HT-29 (cell line): ENCODE results near the gene PPP1CA. TPM values are rescaled to one million over a fixed set of nuclear protein-coding genes. Genes with fewer than 3 reads are reported as not detected.
A peak's percentile ranks its signal among the peaks of the same experiment; 100 is the strongest.
"Not testable (repeated sequence)": the region's sequence is repeated elsewhere in the genome, so short reads cannot be mapped to it uniquely, and the experiment has no call there.

ENCODE experiments used
- DNase-seq: peaks from one replicate; pipeline ENCODE4 v3.0.0-alpha.2; 2015; ENCODE audit warnings: low spot score
- total RNA-seq: library from RNA; depleted of rRNA; stranded (reverse); fragments of >200 nt; shearing (Covaris generic); gene quantifications from 2 replicates; pipeline ENCODE4 v1.2.3, GENCODE V29; 2014

Gene PPP1CA
- total RNA-seq, 1 experiment from 2014 or later, result 610 TPM

DNA sequence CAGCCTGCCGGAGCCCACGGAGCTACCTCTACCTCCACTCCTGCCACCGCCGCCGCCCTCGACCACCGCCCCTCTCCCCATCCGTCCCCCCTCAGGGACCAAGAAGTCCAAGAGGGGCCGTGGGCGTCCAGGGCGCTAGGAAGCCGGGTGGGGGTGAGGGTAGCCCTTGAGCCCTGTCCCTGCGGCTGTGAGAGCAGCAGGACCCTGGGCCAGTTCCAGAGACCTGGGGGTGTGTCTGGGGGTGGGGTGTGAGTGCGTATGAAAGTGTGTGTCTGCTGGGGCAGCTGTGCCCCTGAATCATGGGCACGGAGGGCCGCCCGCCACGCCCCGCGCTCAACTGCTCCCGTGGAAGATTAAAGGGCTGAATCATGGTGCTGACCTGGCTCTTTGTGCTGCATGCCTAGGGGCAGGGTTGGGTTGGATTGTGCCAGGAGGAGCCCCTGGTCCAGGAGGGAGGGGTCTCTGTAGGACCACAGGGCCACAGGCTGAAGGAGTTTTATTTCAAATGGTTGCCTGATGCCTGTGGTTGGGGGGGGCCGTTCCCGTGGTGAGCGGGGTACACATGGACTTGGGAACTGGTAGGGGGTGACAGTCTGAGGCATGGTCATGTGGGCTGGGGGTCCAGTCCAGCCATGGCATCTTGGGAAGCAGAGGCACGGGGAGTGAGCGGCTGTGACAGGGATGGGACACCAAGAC lies 33.5 kb upstream of the PPP1CA start:
- no peak for DNase-seq

DNA sequence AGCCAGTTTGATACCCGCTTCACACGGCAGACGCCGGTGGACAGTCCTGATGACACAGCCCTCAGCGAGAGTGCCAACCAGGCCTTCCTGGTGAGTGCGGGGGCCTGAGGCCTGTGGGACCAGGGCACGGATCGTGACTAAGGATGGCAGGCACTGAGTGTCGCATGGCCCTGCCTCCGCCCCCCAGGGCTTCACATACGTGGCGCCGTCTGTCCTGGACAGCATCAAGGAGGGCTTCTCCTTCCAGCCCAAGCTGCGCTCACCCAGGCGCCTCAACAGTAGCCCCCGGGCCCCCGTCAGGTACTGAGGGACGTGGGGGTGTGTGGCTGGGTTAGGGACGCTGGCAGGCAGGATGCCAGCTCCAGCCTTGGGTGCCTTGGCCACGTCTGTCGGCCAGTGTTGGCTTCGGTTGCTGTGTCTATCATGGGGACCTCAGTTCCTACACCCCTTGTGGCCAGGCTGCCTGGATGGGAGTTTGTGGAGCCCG lies 32.8 kb upstream of the PPP1CA start:
- no peak for DNase-seq

DNA sequence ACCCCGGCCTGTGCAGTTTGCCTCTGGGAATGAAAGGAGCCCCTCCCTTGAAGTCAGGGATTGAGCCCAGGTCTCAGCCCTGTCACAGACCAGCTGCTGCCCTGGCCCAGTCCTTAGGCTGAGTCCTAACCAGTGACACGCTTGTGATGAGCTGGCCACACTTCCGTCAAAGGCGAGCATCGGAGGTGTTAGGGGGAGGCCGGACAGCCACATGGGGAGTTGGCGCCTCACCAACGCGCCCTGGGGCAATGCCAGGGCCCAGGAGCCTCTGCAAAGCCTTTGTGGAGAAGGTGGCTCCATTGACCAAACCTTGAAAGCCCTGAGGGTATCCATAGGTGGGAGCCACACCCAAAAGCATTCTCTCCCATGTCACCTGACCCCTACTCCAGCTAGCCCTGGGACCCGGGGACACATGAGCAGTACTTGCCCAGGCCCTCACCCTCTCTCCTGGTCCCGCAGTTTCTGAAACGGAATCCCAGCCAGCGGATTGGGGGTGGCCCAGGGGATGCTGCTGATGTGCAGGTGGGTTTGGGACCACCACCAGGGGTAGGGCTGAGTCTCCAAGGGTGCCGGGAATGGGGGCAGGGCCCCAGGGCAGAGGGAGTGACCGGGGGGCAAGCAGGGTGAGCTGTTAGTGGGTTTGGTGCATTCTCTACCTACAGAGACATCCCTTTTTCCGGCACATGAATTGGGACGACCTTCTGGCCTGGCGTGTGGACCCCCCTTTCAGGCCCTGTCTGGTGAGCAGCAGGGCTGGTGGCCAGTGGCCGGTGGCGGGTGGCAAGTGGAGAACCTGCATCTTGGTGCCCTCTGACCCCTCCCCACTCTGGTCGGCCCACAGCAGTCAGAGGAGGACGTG lies 32.1 kb upstream of the PPP1CA start:
- no peak for DNase-seq

DNA sequence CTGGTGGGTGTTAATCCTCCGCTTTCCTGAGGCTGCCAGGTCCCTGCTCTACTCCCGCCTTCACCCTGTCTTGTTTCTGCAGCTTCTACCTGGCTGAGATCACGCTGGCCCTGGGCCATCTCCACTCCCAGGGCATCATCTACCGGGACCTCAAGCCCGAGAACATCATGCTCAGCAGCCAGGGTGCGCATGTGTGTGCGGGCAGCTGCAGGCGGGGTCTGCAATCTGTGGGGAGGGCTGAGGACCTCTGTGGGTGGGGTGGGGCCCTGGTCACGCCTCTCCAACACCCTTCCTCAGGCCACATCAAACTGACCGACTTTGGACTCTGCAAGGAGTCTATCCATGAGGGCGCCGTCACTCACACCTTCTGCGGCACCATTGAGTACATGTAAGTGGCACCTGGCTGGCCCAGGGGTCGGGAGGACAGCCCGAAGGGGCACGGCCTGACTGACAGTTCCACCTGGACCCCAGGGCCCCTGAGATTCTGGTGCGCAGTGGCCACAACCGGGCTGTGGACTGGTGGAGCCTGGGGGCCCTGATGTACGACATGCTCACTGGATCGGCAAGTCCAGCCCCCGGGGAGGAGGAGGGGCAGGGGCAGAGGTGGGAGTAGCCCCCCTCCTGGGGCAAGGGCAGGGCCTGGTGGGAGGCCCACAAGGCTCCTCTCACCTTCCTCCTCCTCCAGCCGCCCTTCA lies 31.1 kb upstream of the PPP1CA start:
- no peak for DNase-seq

DNA sequence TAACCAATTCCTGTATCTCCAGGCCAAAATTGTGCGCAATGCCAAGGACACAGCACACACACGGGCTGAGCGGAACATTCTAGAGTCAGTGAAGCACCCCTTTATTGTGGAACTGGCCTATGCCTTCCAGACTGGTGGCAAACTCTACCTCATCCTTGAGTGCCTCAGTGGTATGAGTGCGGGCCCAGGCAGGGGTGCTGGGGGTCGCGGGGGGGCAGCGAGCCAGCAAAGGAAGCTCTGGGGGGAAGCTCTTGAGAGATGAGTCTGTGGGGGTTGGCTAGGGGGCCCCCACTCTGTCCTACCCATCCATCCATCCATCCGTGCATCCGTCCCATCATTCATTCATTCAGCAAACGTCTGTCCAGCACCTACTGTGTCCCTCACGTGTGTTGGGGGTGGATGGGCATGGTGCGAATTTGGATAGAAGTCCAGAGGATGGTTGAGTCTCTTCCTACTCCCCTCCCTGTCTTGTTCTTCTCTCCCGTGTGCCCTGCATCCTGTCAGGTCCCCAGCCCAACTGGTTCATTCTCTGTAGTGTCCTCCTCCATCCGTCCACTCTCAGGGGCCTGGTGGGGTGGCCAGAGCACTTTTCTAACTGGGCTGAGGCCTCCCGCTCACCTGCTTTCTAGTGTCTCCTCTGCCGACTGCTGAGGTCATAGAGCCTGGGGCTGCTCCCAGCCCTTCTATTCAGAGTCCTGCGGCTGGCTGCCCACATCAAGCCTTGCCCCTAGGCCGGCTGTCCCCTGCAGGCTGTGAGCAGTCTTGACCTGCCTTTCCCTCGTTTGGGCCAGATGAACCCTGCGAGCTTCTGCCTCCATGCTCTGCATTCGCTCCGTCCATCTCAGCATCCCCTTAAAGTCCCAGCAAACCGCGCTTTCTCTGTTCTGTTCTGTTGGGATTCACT lies 29.9 kb upstream of the PPP1CA start:
- DNase-seq, result no peak

DNA sequence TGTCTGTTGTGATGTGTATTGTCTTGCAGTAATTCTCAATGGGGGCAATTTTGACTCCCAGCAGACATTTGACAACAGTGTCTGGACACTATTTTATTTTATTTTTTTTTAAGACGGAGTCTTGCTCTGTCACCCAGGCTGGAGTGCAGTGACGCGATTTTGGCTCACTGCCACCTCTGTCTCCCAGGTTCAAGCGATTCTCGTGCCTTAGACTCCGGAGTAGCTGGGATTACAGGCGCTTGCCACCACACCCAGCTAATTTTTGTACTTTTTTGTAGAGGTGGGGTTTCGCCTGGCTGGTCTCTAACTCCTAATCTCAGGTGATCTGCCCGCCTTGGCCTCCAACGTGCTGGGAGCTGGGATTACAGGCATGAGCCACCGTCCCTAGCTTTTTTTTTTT lies 28.1 kb upstream of the PPP1CA start:
- DNase-seq, result no peak

DNA sequence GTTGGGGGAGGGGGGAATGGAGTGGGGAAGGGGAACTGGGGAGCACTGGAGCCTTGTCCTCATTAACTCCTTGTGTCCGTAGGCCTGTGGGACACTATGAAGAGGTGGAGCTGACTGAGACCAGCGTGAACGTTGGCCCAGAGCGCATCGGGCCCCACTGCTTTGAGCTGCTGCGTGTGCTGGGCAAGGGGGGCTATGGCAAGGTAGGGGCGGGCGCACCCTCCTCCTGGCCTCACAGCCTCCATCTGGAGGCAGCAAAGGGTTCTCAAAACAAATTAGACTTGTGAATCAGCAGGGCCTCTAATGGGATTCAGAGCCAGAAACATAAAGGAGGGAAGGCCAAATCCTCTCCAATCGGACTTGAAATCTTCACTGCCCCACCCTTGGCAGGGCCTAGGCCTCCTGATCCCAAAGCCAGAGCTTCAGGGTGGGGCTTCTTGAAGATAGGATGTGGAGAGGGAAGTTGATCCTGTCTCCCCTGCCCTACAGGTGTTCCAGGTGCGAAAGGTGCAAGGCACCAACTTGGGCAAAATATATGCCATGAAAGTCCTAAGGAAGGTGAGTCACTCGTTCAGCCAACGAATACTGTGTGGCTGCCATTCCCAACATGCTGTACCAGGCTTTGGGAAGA lies 27.5 kb upstream of the PPP1CA start:
- DNase-seq, result no peak

DNA sequence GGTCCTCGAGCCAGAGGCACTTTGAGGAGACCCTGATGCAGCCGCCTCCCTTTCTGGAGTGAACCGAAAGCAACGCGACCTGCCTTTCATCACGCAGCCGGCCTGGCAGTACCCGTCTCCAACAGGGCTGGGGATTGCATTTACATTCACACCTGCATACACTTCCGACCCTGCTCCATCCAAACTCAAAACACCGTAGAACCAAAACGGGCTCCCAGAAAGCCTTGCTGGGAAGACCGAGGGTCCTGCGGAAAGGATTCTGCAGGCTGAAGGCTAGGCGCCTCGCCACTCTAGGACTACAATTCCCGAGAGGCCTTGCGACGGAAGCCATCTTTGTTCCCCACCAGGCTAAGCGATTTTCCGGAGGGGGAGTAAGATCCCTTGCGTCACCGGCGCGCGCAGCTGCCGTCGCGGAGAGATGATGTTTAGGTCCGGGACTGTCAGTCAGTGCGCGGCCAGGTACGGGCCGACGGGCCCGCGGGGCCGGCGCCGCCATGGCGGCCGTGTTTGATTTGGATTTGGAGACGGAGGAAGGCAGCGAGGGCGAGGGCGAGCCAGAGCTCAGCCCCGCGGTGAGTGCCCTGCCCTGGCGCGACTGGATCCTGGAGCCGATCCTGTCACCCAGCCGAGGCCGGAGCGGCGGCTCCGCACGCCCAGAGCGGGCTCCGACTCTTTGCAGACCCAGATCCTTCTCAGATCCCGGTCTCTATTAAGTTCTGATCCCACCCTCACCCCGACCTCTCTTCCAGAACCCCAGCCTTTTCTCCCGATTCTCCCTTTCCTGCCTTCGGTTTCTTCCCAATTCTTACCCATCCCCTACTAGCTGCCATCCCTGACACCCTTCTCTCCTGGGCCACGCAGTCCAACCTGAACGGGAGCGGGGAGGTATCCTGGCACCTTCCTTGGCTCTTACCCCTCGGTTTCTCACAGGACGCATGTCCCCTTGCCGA lies 26.7 kb upstream of the PPP1CA start, which contains the start of gene RPS6KB2:
RPS6KB2 (plus strand) TSS at position 443 of the 950 bp plus-strand sequence; CDS start at position 495, 52 bp downstream.
- DNase-seq, result peak; percentile 99

DNA sequence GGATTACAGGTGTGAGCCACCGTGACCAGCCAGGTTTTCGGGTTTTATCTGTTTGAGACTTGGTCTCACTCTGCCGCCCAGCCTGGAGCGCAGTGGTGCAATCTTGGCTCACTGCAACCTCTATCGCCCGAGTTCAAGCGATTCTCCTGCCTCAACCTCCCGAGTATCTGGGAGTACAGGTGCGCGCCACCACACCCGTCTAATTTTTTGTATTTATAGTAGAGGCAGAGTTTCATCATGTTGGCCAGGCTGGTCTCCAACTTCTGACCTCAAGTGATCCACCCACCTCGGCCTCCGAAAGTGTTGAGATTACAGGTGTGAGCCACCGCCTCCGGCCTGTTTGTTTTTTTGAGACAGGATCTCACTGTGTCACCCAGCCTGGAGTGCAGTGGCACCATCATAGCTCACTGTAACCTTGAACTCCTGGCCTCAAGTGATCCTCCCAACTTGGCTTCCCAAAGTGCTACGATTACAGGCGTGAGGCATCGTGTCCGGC lies 25.8 kb upstream of the PPP1CA start:
- not testable (repeated sequence) for DNase-seq

DNA sequence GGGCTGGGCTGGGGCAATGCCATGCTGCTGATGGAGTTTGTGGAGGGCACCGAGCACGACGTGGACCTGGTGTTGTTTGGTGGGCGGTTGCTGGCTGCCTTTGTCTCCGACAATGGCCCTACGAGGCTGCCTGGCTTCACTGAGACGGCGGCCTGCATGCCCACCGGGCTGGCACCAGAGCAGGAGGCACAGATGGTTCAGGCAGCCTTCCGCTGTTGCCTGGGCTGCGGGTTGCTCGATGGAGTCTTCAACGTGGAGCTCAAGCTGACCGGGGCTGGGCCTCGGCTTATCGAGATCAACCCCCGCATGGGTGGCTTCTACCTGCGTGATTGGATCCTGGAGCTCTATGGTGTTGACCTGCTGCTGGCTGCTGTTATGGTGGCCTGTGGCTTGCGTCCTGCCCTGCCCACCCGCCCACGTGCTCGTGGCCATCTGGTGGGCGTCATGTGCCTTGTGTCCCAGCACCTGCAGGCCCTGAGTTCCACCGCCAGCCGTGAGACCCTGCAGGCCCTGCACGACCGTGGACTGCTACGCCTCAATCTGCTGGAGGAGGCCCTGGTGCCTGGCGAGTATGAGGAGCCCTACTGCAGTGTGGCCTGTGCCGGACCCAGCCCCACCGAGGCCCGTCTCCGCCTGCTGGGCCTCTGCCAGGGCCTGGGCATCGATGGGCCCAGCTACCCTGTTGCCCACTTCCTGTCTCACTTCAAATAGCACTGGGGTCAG lies 22.4 kb upstream of the PPP1CA start:
- DNase-seq, result no peak

DNA sequence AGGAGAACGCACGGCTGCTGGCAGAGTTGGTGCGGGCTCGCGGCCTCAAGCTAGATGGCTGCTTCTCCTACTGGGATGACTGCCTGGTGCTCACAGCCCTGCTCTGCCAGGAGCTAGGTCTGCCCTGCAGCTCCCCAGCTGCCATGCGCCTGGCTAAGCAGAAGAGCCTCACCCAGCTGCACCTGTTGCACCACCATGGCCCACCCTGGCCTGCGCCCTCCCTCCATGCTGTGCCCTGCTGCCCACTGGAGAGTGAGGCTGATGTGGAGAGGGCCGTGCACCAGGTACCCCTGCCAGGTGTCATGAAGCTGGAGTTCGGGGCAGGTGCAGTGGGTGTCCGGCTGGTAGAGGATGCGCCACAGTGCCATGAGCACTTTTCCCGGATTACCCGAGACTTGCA lies 21.8 kb upstream of the PPP1CA start:
- no peak for DNase-seq

DNA sequence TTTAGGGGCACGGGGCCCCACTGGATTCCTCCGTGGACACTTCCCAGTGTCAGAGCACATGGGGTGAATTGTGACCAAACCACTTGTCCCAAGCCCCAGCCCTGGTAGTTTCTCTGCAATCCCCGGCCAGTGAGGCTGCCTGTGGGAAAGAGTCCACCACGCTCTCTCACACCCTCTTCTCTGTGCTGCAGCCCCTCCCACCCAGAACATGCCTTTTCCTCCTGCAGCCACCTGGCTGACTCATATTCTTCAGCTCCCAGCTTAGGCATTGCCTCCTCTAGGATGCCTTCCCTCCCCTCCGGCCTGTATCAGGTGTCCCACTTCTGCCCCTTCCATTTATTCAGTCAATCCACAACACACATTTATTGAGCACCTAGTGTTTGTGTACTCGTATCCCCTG lies 21.2 kb upstream of the PPP1CA start:
- DNase-seq, result peak; percentile 58

DNA sequence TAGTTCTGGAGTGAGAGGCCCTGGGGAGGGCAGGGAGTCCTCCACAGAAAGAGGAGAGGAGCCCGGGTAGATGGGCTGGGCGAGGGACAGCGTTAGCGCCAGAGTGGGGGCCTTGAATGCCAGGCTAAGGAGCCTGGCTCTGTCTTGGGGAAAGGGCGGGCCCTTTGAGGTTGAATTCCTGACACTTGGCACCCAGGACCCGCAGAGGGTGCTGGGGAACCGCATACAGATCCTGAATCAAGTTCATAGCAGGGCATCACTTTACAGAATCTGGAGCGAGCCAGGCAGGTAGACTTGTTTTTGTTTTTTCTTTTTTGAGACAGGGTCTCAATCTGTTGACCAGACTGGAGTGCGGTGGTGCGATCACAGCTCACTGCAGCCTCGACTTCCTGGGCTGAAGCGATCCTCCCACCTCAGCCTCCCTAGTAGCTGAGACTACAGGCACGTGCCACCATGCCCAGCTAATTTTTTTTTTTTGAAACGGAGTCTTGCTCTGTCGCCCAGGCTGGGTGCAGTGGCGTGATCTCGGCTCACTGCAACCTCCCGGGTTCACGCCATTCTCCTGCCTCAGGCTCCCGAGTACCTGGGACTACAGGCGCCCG lies 19.9 kb upstream of the PPP1CA start:
- DNase-seq, result no peak

DNA sequence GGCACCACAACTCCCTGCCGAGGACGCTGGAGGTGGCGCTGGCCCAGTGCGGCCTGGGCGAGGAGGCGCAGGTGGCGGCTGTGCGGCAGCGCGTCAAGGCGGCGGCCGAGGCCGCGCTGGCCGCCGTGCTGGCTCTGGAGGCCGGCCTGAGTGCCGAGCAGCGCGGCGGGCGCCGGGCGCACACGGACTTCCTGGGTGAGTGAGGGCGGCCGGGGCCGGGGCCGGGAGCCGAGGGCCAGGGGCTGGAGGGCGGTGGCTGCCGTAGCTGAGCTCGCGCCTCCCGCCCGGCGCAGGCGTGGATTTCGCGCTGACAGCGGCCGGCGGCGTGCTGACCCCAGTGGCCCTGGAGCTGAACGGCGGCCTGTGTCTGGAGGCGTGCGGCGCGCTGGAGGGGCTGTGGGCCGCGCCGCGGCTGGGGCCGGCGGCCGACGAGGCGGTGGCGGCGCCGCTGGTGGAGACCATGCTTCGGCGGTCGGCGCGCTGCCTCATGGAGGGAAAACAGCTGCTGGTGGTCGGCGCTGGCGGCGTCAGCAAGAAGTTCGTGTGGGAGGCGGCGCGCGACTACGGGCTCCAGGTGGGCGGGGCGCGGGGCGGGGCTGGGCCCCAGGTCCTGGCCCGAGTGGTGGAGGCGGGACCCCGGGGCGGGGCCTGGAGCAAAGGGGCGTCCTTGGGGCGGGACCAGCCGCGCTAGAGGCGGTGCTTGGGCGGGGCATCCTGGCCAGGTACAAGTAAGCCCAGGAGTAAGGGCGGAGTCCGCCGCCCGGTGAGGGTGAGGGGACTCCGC lies 19.2 kb upstream of the PPP1CA start:
- peak; percentile 99 for DNase-seq

DNA sequence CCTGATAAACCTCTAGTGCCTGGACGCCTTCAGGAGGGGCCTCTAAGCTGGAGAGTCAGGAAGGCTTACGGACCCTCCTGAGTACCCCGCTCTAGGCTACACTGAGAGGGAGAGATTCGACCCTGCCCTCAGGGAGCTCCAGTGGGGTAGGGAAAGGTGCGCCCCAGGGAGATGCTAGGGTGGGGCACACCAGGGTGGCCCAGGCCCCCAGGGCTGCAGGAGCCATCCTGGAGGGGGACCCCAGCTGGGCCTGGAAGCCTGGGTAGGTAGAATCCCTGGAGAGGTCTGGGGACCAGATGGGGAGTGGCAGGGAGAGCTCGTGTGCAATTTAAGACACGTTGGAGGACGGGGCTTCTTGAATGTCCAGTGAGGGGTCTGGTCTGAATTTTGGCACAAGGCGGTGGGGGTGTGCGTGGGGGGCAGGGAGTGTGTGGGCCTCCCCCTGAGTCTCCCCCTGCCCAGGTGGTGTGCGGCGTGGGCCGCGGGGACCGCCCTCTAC lies 18.5 kb upstream of the PPP1CA start:
- no peak for DNase-seq

DNA sequence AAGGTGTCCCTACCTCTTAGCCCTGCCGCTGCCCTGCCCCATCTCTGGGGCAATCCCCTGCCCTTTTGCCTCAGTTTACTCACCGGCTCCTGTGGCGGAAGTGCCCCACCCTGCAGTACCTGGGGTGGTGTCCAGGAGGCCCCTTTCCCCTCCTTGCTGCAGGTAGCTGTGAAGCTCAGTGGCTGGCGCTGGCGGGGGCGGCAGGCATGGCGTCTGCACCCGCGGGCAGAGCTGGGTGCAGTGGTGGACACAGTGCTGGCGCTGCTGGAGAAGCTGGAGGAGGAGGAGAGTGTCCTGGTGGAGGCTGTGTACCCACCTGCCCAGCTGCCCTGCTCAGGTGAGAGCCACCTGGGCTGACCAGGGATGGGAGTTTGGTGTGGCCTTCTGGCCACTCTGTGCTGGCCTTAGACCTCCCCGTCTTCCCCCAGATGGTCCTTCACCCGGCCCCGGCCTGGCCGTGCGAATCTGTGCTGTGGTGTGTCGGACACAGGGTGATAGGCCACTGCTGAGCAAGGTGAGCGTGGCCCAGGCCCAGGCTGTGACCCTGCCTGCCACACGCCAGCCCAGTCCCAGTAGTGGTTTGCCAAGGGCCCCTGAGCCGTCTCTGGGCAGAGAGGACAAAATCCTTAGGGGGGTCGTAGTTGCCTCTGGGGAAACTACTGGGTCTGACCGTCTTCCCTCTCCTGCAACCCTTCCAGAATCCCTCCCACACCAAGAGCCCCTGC lies 17.8 kb upstream of the PPP1CA start:
- DNase-seq, result no peak
